GM19099 (cell line): Measurements from ENCODE around the gene TMEM187.
A peak's percentile ranks its signal among the peaks of the same experiment; 100 is the strongest.

Experiments used
- POLR2A ChIP-seq: IDR thresholded peaks from 3 replicates; pipeline ENCODE4 v1.6.1; 2011; ENCODE audit warnings: low read depth; ENCODE audit not compliant: insufficient read length; ENCODE audit errors: extremely low read depth

Gene TMEM187

DNA sequence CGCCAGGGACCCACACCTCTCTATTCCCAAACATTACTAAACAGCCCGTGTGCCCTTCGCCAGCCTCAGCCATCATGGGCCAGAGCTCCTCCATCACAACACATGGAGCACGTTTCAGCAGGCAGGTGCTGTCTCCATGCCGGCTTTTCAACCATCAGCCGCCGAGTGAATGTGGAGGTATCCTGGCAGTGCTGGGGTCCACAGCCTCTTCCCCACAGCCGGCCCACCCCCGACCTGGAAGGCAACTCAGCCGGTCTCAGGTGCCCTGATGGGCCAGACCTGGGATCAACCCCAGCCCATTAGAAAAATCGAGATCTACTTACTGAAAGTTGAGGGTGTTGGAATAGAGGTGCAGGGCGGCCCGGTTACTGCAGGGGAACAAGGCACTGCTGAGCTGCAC is 40.8 kb upstream of the TMEM187 start:
- no peak for TF ChIP-seq POLR2A

DNA sequence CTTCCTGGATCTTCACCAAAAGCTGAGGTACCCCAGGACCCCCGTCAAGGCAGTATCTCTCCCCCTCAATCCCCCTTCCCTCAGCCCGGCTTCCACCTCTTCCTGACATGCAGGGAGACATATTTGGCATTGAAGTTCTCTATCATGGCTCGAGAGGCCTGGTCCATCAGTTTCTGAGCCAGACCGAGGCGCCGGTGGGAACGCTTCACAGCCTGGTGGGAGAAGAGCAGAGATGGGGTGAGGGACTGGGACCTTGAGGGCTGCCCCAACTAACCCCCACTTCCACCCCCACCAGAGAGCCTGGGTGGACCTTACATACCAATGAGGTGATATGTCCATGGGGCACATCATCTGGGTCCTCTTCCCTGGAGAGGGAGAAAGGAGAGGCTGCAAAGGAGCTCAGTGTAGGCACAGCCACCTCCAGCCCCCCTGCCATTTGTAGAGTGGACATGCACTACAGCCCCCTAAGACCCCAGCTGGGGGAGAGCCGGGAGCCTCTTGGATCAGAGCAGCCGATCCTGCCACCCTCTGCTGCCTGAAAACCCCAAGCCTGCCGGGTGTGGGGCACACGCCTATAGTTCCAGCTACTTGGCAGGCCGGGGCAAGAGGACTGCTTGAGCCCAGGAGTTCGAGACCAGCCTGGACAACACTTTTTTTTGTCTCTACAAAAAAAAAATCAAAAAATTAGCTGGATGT is 40.2 kb upstream of the TMEM187 start:
- no peak for TF ChIP-seq POLR2A

DNA sequence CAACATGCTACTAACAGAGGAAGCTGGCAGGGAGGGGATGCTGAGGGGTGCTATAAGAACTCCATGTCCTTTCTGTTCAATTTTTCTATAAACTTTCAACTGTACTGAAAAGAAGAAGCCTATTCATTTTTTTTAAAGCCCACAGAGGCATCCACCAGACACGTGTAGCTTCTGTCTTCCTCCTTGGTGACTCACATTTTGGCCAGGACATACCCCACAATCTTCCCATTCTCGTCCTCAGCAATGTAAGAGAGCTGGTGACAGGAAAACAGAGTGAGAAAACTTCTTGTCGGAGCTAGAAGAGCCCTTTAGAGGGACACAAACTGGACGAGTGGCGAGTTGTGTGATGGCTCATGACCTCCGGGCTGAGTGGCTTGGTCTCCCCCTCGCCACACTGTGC is 38.8 kb upstream of the TMEM187 start:
- no peak for TF ChIP-seq POLR2A

DNA sequence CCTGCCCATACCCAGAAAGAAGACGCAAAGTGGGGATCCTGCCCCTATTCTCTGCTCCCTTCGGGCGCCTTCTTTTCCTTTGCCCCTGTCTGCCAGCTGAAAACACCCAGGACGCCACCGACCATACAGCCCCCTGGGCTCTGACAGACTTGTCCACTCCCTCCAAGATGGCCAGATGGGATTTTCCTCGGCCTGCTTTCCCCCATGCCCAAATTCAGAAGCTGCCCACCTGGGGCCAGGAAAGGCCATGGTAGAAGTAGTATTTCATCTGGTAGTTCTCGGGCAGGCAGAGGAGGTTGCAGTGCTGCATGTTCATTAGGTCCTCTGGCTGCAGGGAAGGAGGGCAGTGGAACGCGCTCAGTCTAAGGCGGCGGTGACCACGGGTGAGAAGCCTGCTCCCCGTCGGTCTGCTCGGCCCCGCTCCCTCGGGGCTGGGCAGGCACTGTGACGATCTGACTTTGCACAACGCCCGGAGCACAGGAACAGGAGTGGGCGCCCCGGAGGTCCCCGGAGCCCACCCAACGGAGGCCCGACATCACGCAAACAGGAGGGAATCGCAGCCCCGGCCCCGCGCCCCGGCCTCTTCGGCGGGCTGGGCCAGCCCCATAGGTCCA is 38.3 kb upstream of the TMEM187 start:
- no peak for TF ChIP-seq POLR2A

DNA sequence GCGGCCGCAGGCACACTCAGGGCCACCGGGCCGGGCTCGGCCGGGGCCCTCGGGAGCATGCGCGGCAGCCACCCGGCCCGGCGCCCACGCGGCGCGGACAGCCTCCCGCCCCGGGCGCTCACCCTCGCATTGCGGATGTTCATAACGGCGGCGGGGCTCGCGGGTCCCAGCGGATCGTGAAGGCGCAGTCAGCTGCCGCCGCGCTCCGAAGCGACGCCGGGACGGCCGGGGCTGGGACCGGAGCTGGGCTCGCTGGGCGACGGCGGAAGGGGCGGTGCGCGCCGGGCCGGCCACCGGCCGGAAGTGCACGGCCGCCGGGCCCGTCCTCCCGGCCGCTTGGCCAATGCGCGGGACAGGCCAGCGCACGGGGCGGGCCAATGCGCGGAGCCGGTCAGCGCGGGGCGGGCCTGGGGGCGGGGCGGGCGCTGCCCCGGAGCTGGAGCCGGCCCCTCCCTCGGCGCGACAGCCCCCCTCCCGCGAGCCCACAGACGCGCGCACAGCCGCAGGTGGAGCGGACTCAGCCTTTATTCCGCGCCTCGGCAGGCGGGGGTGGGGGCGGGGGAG is 37.7 kb upstream of the TMEM187 start, which contains the start of gene NAA10:
Gene NAA10, minus strand, starts transcription at position 276 of the 564 bp plus-strand sequence. Its CDS starts 133 bp downstream, at position 143.
- peak; percentile 60 for TF ChIP-seq POLR2A

DNA sequence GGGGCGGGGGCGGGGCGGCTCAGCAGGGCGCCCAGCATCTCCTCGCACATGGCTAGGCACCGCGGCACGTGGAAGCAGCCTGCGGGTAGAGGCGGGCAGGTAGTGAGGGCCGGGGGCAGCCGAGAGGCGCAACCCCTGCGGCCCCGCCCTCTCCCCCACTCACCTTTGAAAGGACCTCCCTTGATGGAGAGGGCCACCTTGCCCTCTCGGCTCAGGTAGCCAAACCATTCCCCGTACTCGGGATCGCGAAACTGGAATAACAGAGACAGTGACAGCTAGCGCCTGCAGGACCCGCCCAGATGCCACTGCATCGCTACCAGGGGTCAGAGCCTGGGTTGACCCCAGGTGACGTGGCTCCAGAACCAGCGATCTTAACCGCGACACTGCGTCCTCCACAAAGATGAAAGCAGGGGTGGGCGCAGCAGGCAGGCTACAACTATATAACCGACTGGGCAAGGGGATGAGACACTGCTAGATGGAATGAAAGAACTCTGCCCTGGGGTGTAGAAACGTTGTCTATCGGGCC is 37.2 kb upstream of the TMEM187 start:
- no peak for TF ChIP-seq POLR2A

DNA sequence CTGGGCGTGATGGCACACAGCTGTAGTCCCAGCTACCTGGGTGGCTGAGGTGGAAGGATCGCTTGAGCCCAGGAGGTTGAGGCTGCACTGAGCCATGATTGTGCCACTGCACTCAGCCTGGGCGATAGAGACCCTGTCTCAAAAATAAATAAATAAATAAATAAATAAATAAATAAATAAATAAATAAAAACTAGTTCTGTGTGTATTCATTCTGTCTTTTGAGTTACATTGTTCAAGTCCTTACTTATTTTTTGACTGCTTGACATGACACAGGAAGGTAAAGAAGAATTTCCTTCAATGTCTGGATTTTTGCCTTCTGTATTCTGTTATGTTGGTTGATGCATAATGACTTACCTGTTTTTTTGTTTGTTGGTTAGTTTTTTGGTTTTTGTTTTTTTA is 35.5 kb upstream of the TMEM187 start:
- TF ChIP-seq POLR2A = no peak

DNA sequence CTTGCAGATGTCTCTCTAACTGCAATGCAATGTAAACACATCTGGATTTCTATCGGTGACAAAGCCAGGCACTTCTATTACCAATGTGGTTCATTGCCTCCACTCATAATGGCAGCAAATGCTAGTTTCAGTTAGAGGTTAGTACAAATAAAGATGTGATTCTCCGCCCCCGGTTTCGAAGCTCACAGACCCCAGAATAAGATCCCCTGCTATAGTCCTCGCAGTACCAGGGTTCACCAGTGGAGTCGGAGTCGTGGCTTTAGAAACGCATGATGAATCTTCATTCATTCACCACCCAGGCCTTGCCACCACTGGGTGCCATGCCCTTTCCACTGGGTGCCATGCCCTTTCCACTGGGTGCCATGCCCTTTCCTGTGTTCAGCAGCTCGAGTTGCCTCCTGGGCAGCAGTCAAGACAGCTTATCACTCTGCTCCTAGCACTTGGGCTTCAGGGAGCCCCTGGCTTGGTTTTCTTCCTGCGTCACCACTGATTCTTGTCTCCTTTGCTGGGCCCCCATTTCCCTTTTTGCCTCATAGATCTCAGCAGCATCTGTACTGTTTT is 34.2 kb upstream of the TMEM187 start:
- TF ChIP-seq POLR2A = no peak

DNA sequence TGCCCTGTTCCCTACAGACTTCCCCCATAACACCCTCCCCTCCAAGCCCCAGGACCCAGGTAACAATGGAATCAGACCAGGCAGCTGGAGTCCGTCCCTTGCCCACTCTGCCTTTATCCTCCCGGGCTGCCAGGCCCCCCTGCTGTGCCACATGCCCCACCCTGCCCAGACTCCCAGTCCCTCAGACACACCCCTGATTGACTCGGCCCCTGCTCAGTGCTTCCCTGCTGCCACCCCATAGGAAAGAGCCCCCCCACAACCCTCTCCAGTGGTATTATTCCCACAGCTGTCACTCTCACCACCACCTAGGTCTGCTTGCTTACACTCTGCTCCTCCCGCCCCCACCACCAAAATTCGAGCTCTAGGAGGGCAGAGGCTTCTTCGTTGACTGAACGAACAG is 33.0 kb upstream of the TMEM187 start:
- no peak for TF ChIP-seq POLR2A

DNA sequence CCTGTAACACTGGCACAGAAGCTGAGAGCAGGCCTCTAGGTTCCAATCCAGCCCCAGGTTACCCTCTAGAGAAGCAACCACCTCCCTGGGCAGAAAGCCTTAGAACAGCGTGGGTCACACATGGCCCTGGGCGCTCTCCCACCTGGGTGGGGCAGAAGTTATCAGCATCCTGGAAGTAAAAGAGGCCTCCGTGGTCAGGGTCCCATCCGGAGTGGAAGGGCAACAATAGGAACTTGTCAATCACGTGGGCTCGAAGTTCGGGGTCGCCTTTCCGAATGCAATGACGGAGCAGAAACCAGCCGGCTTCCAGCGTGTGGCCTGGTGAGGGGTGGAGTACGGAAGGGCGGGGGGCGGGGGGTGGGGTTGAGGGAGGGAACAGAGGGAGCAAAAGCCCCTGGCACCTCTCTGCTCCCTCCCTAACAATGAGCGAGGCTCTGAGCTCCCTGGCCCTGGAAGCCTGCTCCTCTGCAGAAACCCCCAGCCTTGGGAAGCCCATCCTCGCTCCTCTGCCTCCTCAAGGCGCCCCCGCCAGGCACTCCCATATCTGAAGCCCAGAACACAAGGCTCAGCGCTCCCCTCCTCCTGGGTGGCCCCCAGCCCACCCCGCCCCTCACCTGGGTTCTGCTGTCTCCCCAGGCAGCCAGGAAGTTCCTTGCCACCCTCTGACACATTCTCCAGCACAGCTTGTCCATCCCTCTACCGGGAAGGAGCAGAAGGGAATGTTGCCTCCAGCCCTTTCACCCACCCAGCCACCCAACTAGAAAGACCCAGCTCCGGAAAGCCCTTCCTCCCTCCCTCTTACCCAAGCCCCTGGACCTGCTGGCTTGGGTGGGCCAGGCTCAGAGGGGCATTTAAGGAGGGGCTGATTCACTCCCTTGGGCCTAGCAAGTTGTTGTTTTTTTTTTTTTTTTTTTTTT is 31.0 kb upstream of the TMEM187 start:
- no peak for TF ChIP-seq POLR2A

DNA sequence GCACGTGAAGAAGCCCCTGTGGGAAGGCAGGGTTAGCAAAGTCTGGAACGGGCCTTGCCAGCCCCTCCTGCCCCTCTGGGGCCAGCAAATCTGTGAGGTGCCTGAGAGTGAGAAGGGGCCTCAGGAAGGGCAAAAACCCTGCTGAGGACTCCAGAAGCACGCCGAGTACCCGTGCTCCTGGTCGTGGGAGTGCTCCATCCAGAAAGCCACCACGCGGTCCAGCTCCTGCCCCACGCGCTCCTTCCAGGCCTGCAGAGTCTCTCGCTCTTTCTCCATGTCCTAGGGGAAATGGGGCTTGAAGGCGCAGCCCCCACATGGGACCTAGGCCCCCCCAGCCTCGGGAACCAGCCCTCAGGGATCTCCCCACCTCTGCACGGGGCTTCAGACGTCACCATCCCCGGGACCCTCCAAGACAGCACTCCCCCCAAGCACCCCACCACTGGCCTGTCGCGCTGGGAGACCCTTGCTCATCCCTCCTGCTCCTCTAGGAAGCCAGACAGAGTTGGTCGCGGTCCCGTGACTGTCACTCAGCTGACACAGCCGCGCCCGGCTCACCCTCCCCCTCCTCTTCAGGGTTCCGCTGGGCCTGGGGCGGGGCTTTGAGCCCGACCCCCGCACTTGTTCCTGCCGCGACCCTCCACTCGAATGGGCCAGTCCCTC is 28.3 kb upstream of the TMEM187 start, which contains the start of gene RENBP:
Gene RENBP, minus strand, starts transcription at position 504 of the 660 bp plus-strand sequence. Its CDS starts 33 bp downstream, at position 471.
- no peak for TF ChIP-seq POLR2A

DNA sequence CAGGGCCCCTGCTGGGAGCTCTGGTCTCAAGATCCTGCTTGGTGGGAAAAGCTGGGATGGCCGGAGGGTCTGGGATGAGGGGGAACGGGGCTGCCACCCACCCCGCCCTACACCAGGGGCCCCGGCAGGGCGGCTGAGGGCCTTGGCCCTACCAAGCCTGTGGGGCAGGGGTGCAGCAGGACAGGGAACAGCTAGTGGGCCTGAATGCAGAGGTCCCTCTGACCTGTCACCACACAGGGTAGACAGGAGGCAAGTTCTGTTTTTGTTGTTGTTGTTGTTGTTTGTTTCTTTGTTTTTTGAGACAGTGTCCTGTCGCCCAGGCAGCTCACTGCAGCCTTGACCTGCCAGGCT is 27.8 kb upstream of the TMEM187 start:
- TF ChIP-seq POLR2A = no peak

DNA sequence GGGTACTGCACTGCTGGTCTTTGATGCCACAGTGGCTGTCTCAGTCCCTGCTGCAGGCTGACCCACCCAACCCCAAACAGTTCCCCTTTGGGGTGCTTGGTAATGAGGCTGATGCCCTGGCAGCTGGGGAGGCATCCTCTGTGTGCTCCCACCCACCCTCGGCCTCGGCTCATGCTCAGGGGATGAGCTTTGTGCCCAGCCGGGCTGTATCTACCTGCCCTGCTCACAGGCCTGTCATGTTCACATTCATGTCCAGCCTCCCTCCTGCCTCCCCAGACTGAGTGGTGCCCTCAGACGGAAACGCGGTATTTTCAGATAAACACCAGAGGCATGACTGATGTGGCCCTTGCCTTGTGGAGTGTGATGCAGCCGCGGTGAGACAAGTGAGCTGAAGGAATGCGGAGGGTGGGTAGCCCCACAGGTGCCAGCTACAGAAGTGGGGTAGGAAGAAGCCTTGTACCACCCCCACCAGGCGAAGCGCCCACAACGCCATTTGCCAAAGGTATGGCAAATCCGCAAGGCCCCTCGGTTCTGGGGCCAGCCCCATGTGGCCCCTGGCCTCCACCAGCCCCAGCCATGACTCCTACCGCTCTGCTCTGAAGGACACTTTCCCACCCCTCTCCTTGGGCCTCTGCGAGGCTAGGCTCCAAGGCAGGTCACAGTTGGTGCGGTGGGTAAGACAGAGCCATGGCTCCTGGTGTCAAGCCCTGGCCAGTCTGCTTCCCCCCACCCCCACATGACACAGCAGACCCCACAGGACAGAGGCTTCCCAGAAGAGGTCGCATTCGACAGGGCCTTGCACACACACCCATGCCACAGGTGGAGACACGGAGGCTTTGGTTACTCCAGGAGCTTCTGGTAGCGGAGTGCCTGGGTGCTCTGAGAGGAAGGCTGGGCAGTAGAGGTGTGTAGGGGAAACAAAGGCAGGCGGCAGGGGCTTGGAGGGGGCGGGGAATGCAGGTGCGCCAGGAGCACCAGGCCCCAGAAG is 26.3 kb upstream of the TMEM187 start:
- TF ChIP-seq POLR2A = no peak
